Muscle of arm (tissue), 12 donors: ENCODE data around the gene KIF2A. TPM values are rescaled to one million over a fixed set of nuclear protein-coding genes. Genes with fewer than 3 reads are reported as not detected.

Source experiments
- DNase-seq: peaks from one replicate; pipeline ENCODE4 v3.0.0-alpha.2; 2013
- polyA plus RNA-seq, 12 donors: library from polyadenylated mRNA; unstranded; fragments of 120-200 nt; gene quantifications; one replicate each; pipeline ENCODE4 v1.2.1, GENCODE V29; 2013; ENCODE audit not compliant: insufficient read length in 12 of 12

Gene KIF2A
- polyA plus RNA-seq, 12 donors: 31.4 to 51.9 (median 38.9) TPM; not detected in 1

GRCh38 chr5:62374090-62374489, 68.1 kb downstream of the KIF2A start:
- DNase-seq: no peak

- no peak for DNase-seq
Measured at GRCh38 chr5:62375627-62376026, 69.6 kb downstream of the KIF2A start.

GRCh38 chr5:62376064-62376463, 70.1 kb downstream of the KIF2A start:
- DNase-seq: no peak

GRCh38 chr5:62385131-62385530, 79.1 kb downstream of the KIF2A start:
- no peak for DNase-seq

- DNase-seq: no peak
Measured at GRCh38 chr5:62385816-62386400, 79.9 kb downstream of the KIF2A start.

GRCh38 chr5:62386824-62387223, 80.8 kb downstream of the KIF2A start:
- no peak for DNase-seq

GRCh38 chr5:62395210-62395950, 89.4 kb downstream of the KIF2A start:
- no peak for DNase-seq

- DNase-seq: peak; percentile 97
Measured at GRCh38 chr5:62403411-62404250, 97.6 kb downstream of the KIF2A start, which contains the start of gene DIMT1. TSS of gene DIMT1 (minus strand) at chr5:62403905. CDS start at chr5:62403772, 133 bp downstream.

GRCh38 chr5:62412549-62413329, 106.7 kb downstream of the KIF2A start, which contains the start of gene IPO11:
TSS of gene IPO11 (plus strand) at chr5:62412763. CDS start at chr5:62437280, 24,517 bp downstream.
- peak; percentile 99 for DNase-seq

- no peak for DNase-seq
Measured at GRCh38 chr5:62413711-62414110, 107.7 kb downstream of the KIF2A start.

GRCh38 chr5:62418462-62419076, 112.6 kb downstream of the KIF2A start:
- DNase-seq: no peak

GRCh38 chr5:62419609-62420008, 113.6 kb downstream of the KIF2A start:
- no peak for DNase-seq

- no peak for DNase-seq
Measured at GRCh38 chr5:62421414-62421813, 115.4 kb downstream of the KIF2A start.

- no peak for DNase-seq
Measured at GRCh38 chr5:62424763-62425162, 118.8 kb downstream of the KIF2A start.

- no peak for DNase-seq
Measured at GRCh38 chr5:62431735-62432620, 126.0 kb downstream of the KIF2A start.

- DNase-seq: no peak
Measured at GRCh38 chr5:62432621-62433064, 126.6 kb downstream of the KIF2A start.
